ENCODE data around the gene KIN.

KIN gene

GRCh38 chr10:7833210-7833609, 45.4 kb upstream of the KIN start:
- no peaks in the 10 kb centered on the region for H3K4me1 ChIP-seq (ENCODE audit: insufficient read depth, low read length, poor library complexity, severe bottlenecking)
- H3K79me2 ChIP-seq (ENCODE audit: insufficient read depth, low read length), result peaks cover 61% of the 10 kb centered on the region; the same call in 1 of the 2 replicates
- TF ChIP-seq, protein P1, sequence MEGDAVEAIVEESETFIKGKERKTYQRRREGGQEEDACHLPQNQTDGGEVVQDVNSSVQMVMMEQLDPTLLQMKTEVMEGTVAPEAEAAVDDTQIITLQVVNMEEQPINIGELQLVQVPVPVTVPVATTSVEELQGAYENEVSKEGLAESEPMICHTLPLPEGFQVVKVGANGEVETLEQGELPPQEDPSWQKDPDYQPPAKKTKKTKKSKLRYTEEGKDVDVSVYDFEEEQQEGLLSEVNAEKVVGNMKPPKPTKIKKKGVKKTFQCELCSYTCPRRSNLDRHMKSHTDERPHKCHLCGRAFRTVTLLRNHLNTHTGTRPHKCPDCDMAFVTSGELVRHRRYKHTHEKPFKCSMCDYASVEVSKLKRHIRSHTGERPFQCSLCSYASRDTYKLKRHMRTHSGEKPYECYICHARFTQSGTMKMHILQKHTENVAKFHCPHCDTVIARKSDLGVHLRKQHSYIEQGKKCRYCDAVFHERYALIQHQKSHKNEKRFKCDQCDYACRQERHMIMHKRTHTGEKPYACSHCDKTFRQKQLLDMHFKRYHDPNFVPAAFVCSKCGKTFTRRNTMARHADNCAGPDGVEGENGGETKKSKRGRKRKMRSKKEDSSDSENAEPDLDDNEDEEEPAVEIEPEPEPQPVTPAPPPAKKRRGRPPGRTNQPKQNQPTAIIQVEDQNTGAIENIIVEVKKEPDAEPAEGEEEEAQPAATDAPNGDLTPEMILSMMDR (conservative IDR thresholded peaks at IDR 0.05; ENCODE audit: low read length), result no peak
- TF ChIP-seq EZH2phosphoT487 (IDR thresholded peaks at IDR 0.05; ENCODE audit: borderline replicate concordance), result no peak
- H4K20me1 ChIP-seq (ENCODE audit: insufficient read depth, low read length, poor library complexity, severe bottlenecking), result no peaks in the 10 kb centered on the region
- H3K4me3 ChIP-seq (ENCODE audit: low read length, poor library complexity, severe bottlenecking), result no peak overlapping the region
- H2AFZ ChIP-seq (ENCODE audit: low read length), result no peak overlapping the region
- no peaks in the 10 kb centered on the region for H3K9me3 ChIP-seq (ENCODE audit: insufficient read depth, low read depth, low read length)
- H3K36me3 ChIP-seq (ENCODE audit: insufficient read depth, low read length), result peaks cover 11% of the 10 kb centered on the region; the same call in 1 of the 2 replicates
- no peaks in the 10 kb centered on the region for H3F3A ChIP-seq (ENCODE audit: low read depth)
- no peaks in the 10 kb centered on the region for H3K9me2 ChIP-seq (replicated peaks; ENCODE audit: low read depth, low read length)
- H3K4me2 ChIP-seq (ENCODE audit: low read depth, low read length, poor library complexity, severe bottlenecking), result no peak overlapping the region
- H3K9ac ChIP-seq (ENCODE audit: low read depth, low read length, poor library complexity, severe bottlenecking), result no peak overlapping the region
- H3K27me3 ChIP-seq (ENCODE audit: insufficient read depth, low read length, poor library complexity, severe bottlenecking), result no peaks in the 10 kb centered on the region

- Histone ChIP-seq H4K20me1 (ENCODE audit: insufficient read depth, low read length, poor library complexity, severe bottlenecking) (no peaks in the 10 kb centered on the region), H3F3A (ENCODE audit: low read depth) (no peaks in the 10 kb centered on the region), H2AFZ (ENCODE audit: low read length) (no peak overlapping the region), H3K27me3 (ENCODE audit: insufficient read depth, low read length, poor library complexity, severe bottlenecking) (no peaks in the 10 kb centered on the region), H3K9me2 (replicated peaks; ENCODE audit: low read depth, low read length) (no peaks in the 10 kb centered on the region), H3K4me2 (ENCODE audit: low read depth, low read length, poor library complexity, severe bottlenecking) (no peak overlapping the region), H3K4me3 (ENCODE audit: low read length, poor library complexity, severe bottlenecking) (no peak overlapping the region), H3K9ac (ENCODE audit: low read depth, low read length, poor library complexity, severe bottlenecking) (no peak overlapping the region), H3K9me3 (ENCODE audit: insufficient read depth, low read depth, low read length) (no peaks in the 10 kb centered on the region), H3K79me2 (ENCODE audit: insufficient read depth, low read length) (peaks cover 62% of the 10 kb centered on the region; the same call in 1 of the 2 replicates), H3K36me3 (ENCODE audit: insufficient read depth, low read length) (peaks cover 14% of the 10 kb centered on the region; the same call in 1 of the 2 replicates), H3K4me1 (ENCODE audit: insufficient read depth, low read length, poor library complexity, severe bottlenecking) (no peaks in the 10 kb centered on the region)
- TF ChIP-seq, protein P1 (conservative IDR thresholded peaks at IDR 0.05; ENCODE audit: low read length), result no peak
- TF ChIP-seq EZH2phosphoT487 (IDR thresholded peaks at IDR 0.05; ENCODE audit: borderline replicate concordance), result no peak
Observed at GRCh38 chr10:7832060-7832459, 44.3 kb upstream of the KIN start.

- no peaks in the 10 kb centered on the region for H3F3A ChIP-seq (ENCODE audit: low read depth)
- no peaks in the 10 kb centered on the region for H3K9me3 ChIP-seq (ENCODE audit: insufficient read depth, low read depth, low read length)
- no peak overlapping the region for H2AFZ ChIP-seq (ENCODE audit: low read length)
- H3K9me2 ChIP-seq (replicated peaks; ENCODE audit: low read depth, low read length), result no peaks in the 10 kb centered on the region
- no peak overlapping the region for H3K4me2 ChIP-seq (ENCODE audit: low read depth, low read length, poor library complexity, severe bottlenecking)
- no peak overlapping the region for H3K4me3 ChIP-seq (ENCODE audit: low read length, poor library complexity, severe bottlenecking)
- H3K4me1 ChIP-seq (ENCODE audit: insufficient read depth, low read length, poor library complexity, severe bottlenecking), result peaks cover 4% of the 10 kb centered on the region
- peaks cover 24% of the 10 kb centered on the region; the same call in 1 of the 2 replicates for H3K36me3 ChIP-seq (ENCODE audit: insufficient read depth, low read length)
- H3K79me2 ChIP-seq (ENCODE audit: insufficient read depth, low read length), result peaks cover 49% of the 10 kb centered on the region; the same call in 1 of the 2 replicates
- H3K9ac ChIP-seq (ENCODE audit: low read depth, low read length, poor library complexity, severe bottlenecking), result no peak overlapping the region
- H4K20me1 ChIP-seq (ENCODE audit: insufficient read depth, low read length, poor library complexity, severe bottlenecking), result no peaks in the 10 kb centered on the region
- no peaks in the 10 kb centered on the region for H3K27me3 ChIP-seq (ENCODE audit: insufficient read depth, low read length, poor library complexity, severe bottlenecking)
- no peak for TF ChIP-seq EZH2phosphoT487 (IDR thresholded peaks at IDR 0.05; ENCODE audit: borderline replicate concordance)
- TF ChIP-seq, protein P1 (conservative IDR thresholded peaks at IDR 0.05; ENCODE audit: low read length), result no peak
Observed at GRCh38 chr10:7829289-7829834, 41.6 kb upstream of the KIN start.

All from Loucy (cell line).